Renal pelvis (tissue), 4 donors: ENCODE measurements around the gene CDKN1A. TPM values are rescaled to one million over a fixed set of nuclear protein-coding genes. Genes with fewer than 3 reads are reported as not detected.
A peak's percentile ranks its signal among the peaks of the same experiment; 100 is the strongest.
"Not testable (repeated sequence)": the region's sequence is repeated elsewhere in the genome, so short reads cannot be mapped to it uniquely, and the experiment has no call there.

Source experiments
- DNase-seq: peaks from one replicate; pipeline ENCODE4 v3.0.0-alpha.2; 2013
- polyA plus RNA-seq, 3 donors: library from polyadenylated mRNA; unstranded; fragments of 120-200 nt; gene quantifications; one replicate each; pipeline ENCODE4 v1.2.1, GENCODE V29; 2013; ENCODE audit not compliant: insufficient read length in 3 of 3

Gene CDKN1A
- polyA plus RNA-seq, 3 donors, result 11.1 to 12.2 (median 11.7) TPM

- no peak for DNase-seq
These were observed 27.6 kb upstream of the CDKN1A start for GRCh38 chr6:36650848-36651478.

GRCh38 chr6:36651659-36652379, 26.7 kb upstream of the CDKN1A start:
- no peak for DNase-seq

GRCh38 chr6:36654469-36654868, 24.0 kb upstream of the CDKN1A start:
- DNase-seq, result not testable (repeated sequence)

DNA sequence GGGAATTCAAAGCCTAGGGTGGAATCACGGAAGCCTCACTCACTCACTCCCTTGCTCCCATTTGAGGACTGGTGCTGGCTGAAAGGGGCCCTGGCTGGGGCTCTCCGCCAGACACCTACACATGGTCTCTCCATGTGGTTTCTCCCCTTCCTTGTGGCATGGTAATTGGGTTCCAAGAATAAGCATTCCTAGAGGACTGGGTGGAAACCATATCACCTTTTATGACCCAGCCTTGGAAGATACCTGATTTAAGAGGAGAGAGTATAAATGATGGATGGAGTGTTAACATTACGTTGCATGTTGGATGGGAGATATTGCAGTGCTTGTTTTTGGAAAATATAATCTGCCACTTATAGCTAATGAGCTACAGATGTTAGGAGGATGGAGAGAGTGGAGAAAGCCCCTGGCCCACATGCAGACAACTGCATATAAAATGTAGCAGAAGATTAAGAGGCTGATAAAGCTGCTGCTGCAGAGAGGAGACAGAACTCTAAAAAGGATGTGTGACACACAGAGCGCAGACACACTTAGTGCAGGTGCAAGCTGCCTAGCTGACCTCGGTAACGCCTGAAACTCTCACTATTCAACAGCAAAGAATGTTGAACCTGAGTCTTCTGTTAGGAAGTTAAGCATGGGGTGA, 23.3 kb upstream of the CDKN1A start:
- no peak for DNase-seq

- DNase-seq, result no peak
These were observed 22.1 kb upstream of the CDKN1A start for GRCh38 chr6:36656441-36656840.

- no peak for DNase-seq
These were observed 21.2 kb upstream of the CDKN1A start for GRCh38 chr6:36657271-36657670.

DNA sequence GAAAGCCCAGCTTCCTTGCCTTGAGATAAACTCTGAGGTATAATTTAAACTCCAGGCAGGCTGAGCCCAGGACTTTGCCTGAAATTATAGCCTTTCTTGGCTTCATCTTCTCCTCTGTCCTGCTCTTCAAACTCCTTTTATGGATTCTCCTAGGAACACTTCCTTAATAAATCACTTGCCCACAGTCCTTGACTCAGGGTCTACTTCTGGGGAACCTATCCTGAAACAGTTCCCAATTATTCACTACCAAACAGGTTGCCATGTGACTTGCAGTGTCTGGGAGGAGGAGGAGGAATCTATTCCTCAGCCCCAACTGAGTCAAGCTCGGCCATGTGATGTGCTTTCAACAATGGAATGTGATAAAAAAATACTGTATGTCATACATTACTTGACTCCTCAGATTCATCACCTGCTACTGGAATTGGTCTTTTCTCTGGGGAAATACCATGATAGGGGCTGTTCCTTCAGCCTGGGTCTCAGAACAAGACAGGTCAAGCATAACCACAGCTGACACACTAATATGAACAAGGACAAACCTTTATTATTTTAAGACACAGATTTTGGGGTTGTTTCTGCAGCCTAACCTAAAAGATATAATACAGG, 20.5 kb upstream of the CDKN1A start:
- no peak for DNase-seq

DNA sequence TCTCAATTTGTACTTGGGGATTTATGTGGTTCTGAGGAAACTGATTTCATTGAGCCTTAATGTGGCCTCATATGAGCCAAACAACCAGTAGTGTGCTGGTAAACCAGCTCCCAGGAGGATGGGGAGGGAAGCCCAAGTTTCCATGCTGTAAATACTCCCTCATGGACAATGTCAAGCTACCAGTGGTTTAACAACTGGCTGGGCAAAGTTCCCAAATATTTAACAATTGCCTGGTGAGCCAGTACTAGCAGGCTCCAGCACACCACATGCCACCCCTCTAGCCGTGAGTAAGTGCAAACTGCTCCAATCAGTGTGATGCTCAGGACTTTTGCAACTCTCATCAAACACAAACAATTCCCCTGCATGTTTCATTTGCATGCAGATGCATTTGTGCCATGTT, 19.2 kb upstream of the CDKN1A start:
- no peak for DNase-seq

DNA sequence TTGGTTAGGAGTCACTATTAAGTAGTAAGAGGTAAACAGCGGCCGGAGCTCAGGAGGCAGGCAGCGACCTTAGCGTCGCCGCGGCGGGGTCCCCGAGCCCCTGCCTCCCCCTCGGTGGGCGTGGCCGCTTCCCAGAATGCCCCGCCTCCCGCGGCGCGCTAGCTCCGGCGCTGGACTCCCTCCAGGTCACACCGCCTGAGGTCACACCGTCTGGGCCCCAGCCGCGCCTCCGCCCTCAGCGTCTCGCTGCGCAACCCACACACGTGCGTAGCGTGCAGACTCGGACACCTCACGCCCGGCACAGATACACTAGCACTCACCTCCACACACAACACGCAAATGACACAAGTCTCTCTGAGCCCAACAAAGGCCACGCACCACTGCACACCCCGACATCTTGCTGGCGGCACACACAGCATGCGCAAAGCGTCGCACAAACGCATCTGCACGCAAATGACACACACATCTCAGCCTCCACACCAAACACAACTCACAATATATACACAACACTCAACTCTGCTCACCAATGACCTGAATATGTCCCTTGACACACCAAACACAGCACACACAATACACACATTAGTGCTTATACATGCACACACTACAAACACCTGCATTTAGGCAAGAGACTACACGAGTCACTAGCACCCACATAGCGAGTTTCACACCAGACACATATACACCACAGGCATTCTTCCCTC, 17.6 kb upstream of the CDKN1A start:
- no peak for DNase-seq

DNA sequence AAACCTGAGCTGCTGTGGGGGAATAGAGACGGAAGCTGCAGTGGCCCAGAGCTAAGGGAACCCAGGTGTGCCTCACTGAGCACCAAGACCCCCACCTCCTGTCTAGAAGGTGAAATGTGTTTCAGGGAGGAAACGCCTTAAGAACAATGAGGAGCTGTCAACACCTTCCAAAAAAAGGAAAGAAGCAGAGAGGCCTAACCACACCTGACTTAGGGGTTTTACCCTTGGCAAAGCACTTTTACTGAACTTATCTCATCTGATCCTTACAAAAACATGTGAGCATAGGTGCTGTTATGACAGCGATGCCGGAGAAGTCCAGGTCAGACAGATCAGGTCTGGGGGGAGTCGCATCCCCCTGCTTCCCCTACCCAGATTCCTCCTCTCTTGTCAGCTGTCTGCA, 16.1 kb upstream of the CDKN1A start:
- DNase-seq, result no peak

- no peak for DNase-seq
These were observed 15.7 kb upstream of the CDKN1A start for GRCh38 chr6:36662827-36663256.

- no peak for DNase-seq
These were observed 14.7 kb upstream of the CDKN1A start for GRCh38 chr6:36663504-36664446.

DNA sequence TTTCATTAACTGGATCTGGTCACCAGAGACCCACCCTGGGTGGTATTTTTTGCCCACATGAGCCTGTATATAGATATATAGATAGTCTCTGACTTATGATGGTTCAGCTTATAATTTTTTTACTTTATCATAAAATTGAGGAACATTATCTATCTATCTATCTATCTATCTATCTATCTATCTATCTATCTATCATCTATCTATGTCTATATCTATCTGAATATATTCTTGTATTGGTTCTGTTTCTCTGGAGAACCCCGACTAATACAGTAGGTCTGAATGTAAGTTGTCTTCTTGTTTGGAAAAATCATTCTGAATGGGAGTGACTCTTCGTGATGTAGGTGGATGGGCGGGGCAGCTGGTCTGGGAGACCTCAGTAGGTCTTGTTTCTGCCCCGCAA, 13.3 kb upstream of the CDKN1A start:
- DNase-seq, result no peak

- DNase-seq, result no peak
These were observed 12.2 kb upstream of the CDKN1A start for GRCh38 chr6:36666287-36666686.

DNA sequence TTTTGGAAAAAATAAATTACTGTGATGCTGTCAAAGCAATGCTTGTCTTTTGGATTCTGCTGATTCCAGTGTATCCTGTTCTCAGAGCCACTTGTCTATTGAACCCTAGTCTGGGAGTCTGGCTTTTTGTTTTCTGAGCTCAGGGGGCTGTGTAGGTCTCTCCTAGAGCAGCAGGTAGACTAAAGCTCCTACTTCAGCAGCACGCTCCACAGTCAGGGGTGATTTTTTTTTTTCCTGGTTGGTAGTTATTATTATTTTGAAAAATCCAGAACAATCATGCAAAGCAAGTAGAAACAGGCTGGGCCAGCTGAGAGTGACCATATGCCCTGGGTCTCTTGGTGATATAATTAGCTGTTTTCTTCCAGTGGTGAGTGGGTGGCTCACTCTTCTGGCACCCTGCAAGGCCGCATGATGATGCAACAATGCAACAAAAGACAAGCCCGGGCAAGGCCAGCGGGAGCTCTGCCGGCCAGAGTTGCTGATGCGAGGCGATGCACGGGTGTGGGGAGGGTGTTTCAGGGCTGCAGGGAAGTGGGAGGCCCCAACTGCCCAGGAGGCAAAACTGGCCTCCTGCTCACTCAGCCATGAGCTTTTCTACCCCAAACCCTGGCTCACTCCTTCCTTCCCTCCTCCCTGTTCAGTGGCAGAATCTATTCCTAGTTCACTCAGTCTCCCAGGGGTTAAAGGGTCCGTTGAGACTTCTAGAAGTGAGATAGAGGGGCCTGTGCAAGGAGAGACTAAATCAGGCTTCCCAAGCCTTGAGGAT, 11.5 kb upstream of the CDKN1A start:
- DNase-seq, result peak; percentile 54

DNA sequence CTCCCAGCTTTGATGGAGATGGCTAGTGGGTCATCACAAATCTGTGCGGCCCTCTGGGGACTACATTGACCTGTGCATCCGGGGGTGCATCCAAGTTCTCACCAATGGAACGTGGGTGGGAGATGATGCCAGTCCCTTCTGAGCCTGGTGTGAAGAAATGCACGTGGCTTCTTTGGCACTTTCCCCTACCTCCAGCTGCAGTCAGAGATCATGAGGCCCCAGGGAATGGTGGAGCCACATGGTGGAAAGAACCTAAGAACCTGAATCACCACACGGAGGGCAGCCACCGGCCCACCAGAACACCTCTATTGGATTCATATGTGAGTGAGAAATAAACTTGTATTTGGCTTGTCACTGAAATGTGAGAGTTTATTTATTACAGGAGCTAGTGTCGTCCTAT, 9.9 kb upstream of the CDKN1A start:
- no peak for DNase-seq

- DNase-seq, result no peak
These were observed 9.5 kb upstream of the CDKN1A start for GRCh38 chr6:36669002-36669401.

DNA sequence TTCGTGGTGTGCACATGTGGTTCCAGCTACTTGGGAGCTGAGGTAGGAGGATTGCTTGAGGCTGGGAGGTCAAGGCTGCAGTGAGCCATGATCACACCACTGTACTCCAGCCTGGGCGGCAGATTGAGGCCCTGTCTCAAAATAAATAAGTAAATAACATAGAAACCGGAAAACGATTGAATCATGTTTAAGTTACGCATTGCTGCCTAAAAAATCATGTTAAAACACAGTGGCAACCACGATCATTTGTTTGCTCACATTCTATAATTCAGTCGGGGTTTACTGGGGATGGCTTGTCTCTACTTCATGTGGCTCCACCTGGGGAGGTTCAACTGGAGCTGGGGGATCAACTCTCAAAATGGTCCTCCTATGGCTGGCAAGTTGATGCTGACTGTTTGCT, 8.2 kb upstream of the CDKN1A start:
- no peak for DNase-seq

DNA sequence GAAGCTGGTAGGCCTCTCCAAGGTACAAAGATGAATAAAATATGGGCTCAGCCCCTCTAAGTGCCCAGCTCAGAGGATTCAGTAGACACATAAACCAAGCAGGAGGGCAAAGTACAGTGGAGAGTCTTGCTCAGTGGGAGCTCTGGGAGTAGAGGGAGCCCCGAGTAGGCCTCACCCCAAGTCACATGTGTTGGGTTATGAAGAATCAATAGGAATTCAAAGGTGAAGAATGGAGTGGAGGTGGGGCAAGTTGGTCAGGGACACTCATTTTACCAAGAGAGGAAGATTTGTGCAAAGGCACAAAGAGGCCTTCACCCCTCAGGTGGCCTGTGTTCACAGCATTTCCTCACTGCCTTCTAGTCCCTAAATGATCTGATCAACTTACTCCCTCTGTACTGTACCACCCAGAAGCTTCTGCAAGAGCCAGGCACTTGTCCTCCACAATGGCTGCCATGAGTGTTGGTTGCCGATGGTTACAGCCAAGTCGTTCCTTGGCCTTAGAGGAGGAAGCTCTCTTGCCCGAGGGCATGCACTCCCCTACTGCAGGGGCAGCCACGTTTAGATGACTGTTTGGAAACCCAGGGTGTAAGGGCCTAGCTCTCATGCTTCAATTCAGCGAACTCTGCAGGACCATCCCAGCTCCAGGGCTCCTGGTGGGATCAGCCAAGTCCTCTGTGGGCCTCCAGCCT, 6.7 kb upstream of the CDKN1A start:
- no peak for DNase-seq

DNA sequence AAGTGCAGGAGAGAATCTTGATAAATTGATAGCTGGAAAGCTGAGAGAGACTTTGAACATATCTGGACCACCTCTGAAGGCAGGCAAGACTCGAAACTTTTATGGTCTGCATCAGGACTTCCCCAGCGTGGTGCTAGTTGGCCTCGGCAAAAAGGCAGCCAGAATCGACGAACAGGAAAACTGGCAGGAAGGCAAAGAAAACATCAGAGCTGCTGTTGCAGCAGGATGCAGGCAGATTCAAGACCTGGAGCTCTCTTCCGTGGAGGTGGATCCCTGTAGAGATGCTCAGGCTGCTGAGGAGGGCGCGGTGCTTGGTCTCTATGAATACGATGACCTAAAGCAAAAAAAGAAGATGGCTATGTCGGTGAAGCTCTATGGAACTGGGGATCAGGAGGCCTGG, 4.6 kb upstream of the CDKN1A start:
- DNase-seq, result no peak
